HG02610 (cell line): ENCODE measurements around the gene NUDCD2.
A peak's percentile ranks its signal among the peaks of the same experiment; 100 is the strongest.

Experiments
- ATAC-seq: cut with Tn5 transposase; IDR thresholded peaks from one replicate; pipeline ENCODE4 v1.9.1; 2021; ENCODE audit warnings: mild to moderate bottlenecking, moderate library complexity; ENCODE audit not compliant: unreplicated experiment

Gene NUDCD2, protein sequence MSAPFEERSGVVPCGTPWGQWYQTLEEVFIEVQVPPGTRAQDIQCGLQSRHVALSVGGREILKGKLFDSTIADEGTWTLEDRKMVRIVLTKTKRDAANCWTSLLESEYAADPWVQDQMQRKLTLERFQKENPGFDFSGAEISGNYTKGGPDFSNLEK

DNA sequence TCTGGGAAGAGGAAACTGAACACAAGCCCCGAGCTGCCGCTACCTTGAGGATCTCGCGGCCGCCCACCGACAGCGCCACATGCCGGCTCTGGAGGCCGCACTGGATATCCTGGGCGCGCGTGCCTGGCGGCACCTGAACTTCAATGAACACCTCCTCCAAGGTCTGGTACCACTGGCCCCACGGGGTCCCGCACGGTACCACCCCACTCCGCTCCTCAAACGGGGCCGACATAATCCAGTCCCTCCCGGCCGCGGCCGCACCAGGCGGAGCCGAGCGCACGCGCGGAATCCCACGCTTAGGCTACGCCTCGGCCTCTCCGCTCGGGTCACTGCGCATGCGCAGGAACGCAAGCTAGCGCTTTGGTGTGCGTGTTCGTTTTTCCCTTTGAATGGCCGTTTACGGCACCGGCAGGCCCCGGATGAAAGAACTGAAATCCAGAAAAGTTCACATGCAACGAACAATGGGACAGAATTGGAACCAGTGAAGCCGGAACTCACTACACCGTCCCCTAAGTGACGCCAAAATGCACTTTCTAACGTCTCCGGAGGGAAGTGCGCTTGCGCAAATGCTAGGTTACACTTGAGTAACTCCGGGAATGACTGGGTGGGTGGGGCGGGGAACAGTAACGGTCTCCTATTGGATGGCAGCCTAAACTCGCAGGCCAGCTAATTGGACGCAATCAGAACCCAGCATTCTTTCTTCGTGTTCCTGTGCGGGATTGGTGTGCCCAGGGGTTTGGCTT is at the start of gene NUDCD2:
NUDCD2 (minus strand) TSS at position 284 of the 743 bp plus-strand sequence; CDS start at position 232, 52 bp downstream.
- peak; percentile 84 for ATAC-seq

DNA sequence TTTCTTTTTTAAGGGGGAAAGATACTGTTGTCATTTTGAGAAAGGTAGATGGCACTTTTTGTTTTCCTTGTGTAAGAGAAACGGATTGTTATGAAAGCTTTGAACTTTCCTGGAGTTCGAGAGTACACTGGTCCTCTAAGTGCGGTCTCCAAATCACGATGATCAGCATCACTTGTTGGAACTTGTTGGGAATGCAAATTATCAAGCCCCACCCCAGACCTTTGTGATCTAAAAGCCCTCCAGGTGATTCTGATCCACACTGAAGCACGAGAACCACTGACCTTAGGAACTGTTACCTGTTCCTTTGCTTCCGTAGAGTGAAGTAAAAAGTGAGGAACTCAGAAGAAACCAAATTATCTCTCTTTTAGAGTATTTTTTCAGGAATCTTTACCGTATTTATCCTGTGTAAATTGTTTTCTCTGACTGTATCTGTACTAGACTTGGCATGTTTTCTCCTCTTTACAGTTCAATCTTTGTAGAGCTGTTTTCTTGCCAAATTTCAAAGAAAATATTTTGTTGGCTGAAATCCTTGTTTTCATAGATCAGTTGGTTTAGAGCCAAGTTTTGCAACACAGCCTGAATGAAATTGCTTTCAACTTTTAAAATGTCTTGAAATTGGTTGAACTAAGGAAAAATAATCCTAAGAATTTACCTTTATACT is 49.5 kb upstream of the NUDCD2 start:
- no peak for ATAC-seq

DNA sequence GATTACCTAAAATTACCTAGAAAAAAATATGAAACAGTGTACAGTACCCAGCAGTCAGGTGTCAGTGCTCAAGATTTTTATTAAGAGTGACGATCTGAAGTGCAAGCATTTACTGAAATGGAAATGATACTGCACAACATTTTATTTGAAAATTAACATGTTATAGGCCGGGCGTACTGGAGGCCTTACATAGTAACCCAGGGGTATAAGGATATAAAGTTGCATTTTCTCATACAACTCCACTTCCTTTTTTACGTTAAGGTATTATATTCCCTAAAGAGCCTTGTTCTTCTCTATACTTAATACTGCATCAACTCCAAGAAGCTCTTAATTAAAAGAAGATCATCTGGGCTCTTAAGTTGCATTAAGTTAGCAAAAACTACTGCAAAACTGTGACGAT is 48.9 kb upstream of the NUDCD2 start:
- no peak for ATAC-seq

DNA sequence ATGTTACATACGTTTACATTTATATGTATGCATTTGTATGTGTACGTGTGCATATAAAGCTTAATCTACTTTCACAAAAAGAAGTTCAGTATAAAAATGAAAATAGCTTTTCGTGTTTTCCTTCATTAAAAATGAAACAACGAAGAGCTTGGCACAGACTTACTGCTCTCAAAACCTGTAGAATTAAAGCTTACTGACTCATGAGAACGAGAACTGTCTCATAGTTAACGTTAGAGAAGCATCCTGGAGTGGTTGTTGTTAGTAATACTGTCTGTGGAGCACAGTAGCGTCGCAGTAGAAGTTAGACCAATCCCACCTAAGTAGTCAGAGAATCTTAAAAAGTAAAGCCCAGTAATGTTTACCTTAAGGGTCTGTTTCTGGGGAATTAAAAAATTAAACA is 46.8 kb upstream of the NUDCD2 start:
- no peak for ATAC-seq

DNA sequence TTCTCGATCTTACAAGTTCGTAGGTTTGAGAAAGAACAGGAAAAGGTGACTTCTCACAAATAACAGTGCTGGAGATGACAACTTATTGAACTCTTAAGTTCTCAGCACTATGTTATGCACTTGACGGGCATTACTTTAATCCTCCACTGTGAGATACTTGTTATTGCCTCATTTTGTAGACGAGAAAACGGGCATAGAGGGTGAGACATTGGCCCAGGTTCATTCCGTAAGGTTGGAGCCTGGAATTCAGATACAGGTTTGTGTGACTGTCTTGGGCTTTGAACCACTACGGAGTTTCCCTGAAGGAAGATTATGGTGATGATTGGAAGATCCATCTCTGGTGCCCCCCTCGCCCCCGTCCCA is 46.2 kb upstream of the NUDCD2 start:
- ATAC-seq, result no peak

DNA sequence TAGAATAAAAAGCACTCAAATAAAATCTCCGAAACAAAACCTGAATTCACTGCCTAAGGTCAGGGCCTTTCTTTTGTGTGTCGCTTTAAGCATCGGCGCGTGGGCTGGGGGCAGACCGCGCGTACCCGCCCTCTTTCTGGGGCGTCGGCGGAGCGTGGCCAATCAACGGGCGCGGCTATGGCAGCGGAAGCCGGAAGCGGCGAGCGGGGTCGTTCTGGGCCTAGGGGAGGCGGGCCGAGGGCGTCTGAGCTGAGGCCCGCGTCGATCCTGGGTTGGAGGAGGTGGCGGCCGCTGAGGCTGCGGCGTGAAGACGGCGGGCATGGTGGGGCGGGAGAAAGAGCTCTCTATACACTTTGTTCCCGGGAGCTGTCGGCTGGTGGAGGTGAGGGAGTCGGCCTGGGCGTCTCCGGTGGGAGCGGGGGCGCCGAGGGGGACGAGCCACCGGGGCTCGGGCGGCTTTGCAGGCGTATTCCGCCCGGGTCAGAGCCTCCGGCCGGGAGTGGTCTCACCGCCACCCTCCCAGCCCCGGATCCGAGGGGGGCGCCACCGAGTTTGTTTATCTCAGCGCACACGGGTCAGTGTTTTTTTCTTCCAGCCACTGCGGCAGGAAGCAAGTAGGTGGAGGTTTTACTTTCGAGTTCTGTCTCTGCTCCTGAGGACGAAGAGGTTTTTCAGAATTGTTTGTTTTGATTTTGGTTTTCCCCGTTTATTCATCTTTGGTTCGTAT is 45.6 kb upstream of the NUDCD2 start, which contains the start of gene MAT2B:
MAT2B (plus strand) TSS at position 252 of the 727 bp plus-strand sequence; CDS start at position 320, 68 bp downstream.
- peak; percentile 89 for ATAC-seq

DNA sequence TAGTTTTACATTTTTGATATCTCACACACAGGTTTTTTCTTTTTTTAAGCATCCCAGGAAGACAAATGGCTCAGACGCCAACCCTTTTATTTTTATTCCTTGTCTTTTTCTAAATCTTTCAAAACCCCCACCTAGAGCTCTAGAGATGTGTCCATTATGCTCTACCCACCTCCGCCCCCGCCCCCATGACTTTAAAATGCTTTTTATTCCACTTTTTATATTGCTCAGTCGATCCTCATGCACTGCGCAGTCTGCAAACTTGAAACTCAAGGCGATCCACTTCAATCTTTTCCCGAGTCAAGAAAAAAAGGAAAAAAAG is 45.1 kb upstream of the NUDCD2 start:
- no peak for ATAC-seq

DNA sequence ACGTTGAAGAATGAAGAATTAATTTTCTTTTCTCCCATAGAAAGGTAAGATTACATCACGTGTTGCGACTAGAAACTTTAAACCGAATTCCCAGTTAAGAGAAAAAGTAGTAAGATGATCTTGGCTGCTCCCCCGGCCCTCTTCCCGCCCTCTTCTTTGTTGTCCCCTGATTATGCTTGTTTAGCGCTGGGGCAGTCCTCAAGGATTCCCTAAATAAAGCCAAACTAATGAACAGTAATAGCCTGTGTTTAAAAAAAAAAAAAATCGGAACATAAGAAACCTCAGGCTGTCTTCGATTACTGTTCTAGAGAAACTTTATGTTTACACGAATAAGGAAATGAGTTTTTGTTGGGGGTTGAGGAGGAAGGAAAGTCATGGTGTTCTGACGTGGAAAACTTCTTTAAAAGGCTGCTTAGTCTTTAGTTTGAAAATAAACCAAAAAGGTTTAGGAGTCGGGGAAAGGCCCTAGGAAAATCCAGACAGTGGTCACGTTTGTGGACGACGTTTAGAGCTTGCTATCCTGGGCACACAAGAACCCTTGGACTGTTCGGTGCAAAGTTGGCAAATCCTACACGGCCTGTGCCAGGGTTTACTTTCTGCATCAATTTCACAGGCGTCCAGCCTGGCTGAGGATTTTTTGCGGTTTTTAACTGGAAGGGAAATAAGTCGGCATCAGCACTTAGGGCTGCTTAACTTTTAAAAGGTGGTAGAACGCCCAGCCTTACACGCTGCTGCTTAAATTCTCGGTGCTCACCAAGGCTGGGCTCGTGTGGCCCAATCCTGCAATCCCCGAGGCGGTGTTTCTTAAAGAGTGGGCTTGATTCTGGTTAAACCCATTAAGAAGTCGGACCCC is 44.4 kb upstream of the NUDCD2 start:
- no peak for ATAC-seq

DNA sequence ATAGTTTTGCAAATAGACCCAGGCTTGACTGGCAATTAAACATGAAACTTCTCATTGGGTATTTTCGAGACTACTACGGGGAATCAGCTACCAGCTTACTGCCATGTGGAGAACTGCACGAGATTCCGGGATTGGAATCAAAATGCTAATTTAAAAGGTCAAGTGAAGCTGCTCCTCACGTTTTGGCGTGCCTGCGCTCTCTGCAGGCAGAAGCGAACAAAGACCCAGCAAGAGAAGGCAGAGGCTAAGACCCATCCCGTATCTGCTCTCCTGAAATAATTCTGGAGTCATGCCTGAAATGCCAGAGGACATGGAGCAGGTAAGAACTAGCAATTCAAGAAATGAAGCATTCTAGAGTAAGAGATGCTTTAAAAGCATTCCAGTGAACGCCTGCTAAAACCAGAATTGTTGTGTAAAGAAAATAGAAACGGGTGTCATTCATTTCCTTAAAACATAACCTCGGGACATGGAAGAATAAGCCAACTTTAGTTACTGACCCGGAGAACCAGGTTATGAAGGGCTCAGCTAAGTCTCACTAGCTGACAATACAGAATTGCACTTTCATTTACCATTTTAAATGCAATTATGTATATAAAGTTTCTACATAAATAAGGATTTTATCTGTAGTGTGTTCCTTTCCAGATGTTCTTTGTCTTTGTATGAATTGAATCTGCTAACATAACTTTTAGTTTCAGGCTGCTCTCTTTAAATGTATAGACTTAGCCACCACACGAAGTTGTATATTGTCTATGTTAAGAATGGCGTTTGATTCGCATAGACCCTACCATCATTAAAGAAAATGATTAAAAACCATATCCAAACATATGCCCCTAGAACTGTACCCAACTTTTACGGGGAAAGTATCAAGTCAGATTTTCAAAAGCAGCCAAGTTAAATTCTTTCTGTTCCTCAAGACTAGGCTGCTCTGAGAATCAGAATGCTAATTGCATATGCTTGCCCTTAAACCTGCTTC is 43.5 kb upstream of the NUDCD2 start:
- no peak for ATAC-seq

DNA sequence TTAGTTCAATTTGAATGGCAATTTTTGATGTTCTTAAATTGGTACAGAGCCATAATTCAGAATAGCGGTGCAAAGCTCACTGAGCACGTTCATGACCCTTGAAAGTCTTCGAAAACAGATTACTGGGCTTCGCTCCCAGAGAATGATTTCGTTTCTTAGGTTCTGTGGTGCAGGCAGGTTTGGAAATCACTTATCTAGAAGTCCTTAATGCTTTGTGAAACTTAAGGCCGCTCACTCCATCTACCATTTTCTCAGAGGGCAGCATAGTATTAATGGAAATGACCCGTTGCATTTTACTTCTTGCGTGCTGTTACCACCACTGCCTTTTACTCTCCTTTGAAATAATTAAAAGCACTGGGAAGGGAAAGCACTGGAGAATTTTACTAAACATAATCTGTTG is 42.6 kb upstream of the NUDCD2 start:
- ATAC-seq, result no peak

DNA sequence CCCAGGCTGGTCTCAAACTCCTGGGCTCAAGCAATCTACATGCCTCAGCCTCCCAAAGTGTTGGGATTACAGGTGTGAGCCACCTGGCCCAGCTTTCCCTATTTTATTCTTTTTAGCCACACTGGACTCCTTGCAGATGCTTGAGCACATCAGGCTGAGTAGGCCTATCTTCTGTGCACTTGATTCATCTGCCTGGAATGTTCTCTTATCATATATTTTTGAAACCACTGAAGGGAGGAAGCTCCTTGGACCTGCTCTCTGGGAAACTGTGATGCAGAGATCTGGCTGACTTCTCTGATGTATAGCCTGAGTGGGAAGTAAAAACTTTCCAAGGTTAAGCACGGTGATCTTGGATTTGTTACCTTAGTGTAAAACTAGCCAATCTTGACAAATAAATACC is 39.0 kb upstream of the NUDCD2 start:
- ATAC-seq, result no peak

DNA sequence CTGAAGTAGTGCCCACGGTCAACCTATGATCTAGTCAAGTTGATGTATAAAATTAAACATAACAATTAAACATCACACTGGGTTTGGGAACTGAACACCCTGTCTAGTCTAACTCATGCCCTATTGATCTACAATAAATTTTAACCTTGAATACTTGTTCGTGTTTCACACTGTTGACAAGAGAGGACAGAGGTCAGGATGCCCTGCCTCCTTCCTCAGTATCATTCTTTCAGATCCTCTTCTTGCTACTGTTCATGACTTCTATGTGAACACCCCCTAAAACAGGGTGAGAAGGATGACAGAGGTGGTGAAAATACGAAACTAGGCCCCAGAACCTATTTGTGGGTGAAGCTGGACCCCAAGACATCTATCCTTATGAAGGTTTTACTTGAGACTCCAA is 37.4 kb upstream of the NUDCD2 start:
- no peak for ATAC-seq

DNA sequence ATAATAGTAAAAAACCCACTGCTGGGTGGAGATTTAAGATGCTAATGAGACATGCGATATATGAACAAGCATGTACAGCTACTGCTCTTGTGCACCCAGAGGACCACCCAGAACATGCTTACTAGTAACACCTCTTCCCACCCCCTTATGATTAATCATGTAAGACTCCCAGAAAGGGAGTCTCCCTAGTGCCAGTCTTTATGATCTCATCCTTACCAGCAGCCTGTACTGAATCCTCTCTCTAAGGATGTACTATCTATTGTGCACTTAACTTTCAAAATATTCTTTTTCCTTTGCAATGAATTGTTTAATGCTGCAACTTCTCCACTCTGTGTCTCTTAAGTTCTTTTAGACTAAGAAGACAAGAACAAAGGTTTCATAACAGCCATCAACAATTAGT is 36.4 kb upstream of the NUDCD2 start:
- no peak for ATAC-seq

DNA sequence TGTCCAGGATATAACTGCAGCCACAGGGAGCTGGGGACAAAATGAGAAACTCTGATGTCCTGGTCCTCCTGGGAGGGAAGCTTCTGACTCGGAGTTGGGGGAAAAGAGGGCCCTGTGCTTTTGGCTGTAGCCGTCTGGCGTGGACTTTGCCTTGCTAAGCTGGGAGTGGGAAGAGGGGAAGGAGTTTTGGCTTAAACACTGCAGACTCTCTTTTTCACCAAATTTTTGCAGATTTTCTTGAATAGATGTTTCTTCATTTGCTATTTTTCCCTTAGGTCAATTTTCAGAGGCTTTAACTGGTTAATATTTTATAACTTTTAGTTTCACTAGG is 29.8 kb upstream of the NUDCD2 start:
- no peak for ATAC-seq

DNA sequence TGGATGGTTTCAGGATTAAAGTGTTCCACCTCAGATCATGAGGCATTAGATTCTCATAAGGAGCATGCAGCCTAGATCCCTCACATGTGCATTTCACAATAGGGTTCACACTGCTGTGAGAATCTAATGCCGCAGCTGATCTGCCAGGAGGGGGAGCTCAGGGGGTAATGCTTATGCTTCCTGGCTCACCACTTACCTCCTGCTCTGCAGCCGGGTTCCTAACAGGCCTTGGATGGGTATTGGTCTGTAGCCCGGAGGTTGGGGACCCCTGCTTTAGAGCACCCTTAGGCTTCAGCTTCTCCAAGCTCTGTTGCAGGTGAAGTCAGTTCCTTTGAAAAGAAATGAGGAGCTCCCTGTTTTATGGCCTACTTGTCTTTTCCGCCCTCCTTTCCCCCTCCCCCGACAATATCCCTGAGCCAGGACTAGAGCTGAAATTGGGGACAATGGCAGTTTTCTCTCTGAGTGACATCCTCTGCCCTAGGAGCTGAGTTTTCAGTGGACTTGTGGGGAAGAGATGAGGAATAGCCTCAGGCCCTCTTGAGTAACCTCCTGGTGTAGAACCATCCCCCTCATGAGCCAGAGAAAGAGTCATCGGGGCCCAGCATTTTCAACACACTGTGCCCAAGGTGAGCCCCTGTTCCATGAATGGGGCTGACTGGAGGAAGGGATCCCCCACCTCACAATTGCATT is 29.3 kb upstream of the NUDCD2 start:
- ATAC-seq, result no peak

DNA sequence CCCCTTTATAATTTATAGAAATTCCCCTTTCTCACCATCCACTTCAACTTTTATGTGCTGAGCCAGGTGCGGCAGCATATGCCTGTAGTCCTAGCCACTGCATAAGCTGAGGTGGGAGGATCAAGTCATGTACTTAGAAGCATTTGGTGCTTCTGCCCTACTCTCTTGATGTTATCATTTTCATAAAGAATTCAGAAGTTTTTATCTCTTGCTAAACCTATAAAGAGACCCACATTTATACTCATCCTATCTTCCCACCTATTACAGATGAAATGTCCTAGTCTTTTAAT is 19.0 kb upstream of the NUDCD2 start:
- no peak for ATAC-seq

DNA sequence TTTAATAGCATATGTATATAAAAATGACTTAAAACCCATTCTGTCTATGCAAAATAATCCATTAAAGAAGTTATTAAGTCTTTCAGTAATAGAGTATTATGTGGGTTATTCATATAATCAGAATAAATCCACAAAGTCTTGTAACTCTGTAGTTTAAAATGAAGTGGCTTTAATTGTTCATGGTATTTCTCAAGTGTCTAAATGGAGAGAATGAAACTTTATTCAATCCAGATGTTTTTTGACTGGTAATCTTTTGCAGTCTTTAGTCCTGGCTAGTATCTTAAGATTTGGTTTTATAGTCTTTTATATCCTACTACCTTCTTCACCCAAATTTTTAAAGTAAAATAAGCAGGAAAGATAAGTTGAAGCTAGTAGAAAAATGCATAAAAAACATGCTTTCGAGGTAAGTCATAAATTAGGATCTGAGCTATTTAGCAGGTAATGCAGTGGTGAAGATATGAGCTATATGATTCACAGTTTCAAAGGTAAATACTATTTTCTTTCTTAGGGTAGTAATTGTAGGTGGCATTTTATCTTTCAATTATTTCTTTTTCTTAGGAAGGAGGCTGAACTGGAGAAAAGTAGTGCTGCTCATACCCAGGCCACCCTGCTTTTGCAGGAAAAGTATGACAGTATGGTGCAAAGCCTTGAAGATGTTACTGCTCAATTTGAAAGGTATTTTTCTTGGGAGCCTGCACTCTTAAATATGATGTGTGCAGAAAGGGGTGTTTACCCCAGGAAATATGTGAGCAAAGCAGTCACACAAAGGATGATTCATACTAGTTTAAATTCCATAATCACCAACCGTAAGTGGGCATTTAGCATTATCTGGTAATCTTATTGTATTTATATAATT is 18.5 kb upstream of the NUDCD2 start:
- ATAC-seq, result no peak

DNA sequence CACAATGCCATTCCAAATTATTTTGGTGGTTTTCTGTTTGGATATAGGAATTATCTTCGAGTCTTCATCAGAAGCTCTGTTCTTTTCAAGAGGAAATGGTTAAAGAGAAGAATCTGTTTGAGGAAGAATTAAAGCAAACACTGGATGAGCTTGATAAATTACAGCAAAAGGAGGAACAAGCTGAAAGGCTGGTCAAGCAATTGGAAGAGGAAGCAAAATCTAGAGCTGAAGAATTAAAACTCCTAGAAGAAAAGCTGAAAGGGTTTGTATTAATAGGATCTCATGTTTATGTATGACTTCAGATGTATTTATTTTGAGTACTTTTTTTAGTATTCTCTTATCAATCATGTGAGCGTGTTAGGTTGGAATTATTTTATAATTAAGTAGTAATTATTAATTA is 15.5 kb upstream of the NUDCD2 start:
- ATAC-seq, result no peak
